NB4 (cell line): ENCODE data around the gene ZNF148.

Experiments used
- MYC ChIP-seq: IDR thresholded peaks from 2 replicates; pipeline ENCODE4 v1.6.1; 2011; ENCODE audit warnings: low read depth, low read length
- POLR2A ChIP-seq: IDR thresholded peaks from 2 replicates; pipeline ENCODE4 v1.6.1; 2011; ENCODE audit warnings: mild to moderate bottlenecking; ENCODE audit not compliant: insufficient read length; ENCODE audit errors: extremely low read depth
- TF ChIP-seq, protein P1 (sequence below): IDR thresholded peaks from one replicate; pipeline ENCODE4 v1.5.1; 2012; ENCODE audit warnings: low read depth, low read length
- TF ChIP-seq, protein P2 (sequence below): IDR thresholded peaks from 2 replicates; pipeline ENCODE4 v1.6.1; 2011; ENCODE audit warnings: low read depth, low read length

DNA sequence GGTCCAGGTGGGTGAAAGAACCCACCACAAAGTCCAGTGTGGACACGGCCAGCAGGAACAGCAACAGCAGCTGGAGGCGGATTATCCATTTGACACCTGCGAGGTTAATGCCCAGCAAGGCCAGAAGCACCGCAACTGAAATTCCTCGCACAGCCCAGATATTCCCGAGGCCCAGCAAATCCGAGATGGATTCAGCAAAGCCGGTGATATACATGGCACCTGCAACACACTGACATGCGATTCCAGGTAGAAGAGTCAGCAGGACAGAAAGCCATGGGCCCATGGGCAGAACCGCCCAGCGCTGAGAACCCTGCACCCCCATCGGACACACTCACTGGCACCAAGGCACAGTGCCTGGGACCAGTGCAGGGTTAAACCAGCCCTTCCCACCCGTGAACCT, 197.4 kb downstream of the ZNF148 start:
- TF ChIP-seq, protein P1, sequence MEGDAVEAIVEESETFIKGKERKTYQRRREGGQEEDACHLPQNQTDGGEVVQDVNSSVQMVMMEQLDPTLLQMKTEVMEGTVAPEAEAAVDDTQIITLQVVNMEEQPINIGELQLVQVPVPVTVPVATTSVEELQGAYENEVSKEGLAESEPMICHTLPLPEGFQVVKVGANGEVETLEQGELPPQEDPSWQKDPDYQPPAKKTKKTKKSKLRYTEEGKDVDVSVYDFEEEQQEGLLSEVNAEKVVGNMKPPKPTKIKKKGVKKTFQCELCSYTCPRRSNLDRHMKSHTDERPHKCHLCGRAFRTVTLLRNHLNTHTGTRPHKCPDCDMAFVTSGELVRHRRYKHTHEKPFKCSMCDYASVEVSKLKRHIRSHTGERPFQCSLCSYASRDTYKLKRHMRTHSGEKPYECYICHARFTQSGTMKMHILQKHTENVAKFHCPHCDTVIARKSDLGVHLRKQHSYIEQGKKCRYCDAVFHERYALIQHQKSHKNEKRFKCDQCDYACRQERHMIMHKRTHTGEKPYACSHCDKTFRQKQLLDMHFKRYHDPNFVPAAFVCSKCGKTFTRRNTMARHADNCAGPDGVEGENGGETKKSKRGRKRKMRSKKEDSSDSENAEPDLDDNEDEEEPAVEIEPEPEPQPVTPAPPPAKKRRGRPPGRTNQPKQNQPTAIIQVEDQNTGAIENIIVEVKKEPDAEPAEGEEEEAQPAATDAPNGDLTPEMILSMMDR, result no peak
- TF ChIP-seq POLR2A (no peak), MYC (no peak)
- TF ChIP-seq, protein P2, sequence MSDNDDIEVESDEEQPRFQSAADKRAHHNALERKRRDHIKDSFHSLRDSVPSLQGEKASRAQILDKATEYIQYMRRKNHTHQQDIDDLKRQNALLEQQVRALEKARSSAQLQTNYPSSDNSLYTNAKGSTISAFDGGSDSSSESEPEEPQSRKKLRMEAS, result no peak
